Measurements from ENCODE around the gene CYBB.
A peak's percentile ranks its signal among the peaks of the same experiment; 100 is the strongest.
"Not testable (repeated sequence)": the region's sequence is repeated elsewhere in the genome, so short reads cannot be mapped to it uniquely, and the experiment has no call there.

Gene CYBB

DNA sequence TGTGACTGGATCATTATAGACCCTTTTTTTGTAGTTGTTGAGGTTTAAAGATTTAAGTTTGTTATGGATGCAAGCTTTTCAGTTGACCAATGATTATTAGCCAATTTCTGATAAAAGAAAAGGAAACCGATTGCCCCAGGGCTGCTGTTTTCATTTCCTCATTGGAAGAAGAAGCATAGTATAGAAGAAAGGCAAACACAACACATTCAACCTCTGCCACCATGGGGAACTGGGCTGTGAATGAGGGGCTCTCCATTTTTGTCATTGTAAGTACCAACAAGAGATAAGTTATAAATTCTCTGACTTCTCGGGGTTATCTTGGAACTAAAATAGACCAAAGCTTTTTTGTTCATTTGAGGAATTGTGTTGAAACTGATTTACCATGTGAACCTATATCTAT lies at the start of gene CYBB:
CYBB (plus strand) TSS at position 203 of the 400 bp plus-strand sequence; CDS start at position 222, 19 bp downstream.
- DNase-seq, result no peak

DNA sequence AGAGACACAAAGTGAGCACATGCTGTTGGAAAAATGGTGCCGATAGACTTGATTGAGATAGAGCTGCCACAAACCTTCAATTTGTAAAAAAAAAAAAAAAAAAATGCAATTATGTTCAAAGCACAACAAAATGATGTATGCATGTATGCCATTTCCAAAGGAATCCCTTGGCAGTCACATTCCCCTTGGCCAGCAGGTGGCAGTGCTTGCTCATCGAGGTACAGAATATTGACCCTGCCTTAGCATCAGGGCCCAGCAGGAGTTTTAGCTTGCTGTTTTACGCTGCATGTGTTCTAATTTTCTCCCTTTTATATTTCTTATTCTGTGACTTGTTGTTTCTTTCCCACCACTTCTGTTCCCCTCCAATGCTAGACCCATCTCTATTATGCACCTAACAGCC lies 34.5 kb upstream of the CYBB start:
- peak; percentile 47 for DNase-seq

DNA sequence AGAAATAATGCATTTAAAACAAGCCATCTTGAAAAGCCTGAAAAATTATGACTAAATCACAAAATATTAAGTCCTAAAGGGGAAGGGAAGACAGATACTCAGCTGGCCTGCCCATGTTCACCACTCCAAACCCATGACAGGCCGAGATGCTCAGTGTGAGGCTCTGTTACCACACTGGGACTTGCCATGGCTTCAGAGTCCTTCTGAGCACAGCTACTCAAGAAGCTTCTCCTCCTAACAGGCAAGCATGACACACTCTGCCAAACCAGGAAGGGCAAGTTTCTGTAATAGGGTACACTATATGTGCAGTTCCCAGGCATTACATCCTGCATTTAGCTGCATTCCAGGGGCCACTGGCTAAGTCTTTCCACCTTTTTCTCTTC lies 34.0 kb upstream of the CYBB start:
- no peak for DNase-seq

DNA sequence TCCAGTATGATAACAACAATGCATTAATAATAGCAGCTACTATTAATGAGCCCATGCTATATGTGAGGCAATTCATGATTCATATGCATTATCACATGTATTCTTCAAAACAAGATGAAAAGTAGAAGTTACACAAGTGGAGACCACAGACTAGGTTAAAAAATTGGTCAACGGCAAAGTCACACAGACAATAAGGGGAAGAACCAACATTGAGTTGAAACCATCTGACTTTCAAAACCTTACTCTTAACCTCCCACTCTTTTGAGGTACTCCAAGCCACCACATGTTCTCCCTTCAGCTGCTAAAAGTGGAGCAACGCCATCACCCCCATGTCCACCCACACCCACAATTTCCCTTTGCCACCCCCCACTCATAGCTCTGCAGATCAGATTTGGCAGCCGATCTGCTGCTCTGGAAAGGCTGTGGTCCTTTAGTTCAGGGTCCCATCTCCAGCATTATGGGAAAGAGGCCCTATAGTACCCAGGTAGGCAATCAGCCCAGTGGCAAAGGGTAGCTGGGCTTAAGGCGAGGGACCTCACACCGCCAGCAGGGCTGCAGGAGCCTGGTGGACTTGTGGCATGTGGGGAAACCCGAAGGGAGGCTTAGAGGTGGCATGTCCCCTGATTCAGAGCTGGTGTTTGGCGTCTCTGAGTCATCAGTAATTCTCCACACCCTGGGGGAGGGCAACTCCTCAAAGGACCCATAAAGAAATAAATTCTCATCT lies 33.5 kb upstream of the CYBB start:
- no peak for DNase-seq

DNA sequence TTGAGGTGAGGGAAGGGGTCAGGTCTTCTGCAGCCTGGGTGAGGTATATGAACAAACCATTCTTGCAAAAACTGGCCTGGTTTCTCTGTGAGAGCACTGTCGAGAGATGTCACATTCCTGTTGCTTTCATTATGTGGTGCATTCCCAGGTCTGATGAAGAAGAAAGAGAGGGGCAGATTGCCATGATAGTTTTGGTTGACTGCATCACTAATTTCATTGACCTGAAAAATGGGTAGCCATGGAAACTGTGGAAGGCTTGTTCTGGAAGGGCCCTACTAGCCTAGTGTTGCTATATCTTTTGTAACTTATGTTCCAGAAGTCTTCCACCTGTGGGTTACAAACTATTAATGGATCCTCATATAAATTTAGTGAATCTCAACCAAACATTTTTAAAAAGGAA lies 32.9 kb upstream of the CYBB start:
- no peak for DNase-seq

DNA sequence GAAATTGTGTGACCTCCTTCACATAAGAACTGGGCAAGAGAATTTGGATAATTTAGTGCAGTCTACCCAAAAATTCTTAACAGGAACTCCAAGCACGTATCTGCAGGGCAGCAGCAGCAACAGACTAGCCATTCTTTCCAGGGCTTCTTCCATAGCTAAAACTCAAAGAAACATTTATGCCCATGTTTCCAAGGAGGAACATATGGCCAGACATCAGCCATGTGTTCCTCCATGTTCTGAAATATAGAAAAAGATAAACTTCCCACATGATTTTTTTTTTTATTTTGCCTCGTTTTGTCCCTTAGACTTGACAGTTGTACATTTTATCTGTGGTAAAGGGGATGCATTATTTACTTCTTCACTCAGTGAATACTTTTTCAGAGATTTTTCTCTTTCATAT lies 27.6 kb upstream of the CYBB start:
- DNase-seq, result no peak

DNA sequence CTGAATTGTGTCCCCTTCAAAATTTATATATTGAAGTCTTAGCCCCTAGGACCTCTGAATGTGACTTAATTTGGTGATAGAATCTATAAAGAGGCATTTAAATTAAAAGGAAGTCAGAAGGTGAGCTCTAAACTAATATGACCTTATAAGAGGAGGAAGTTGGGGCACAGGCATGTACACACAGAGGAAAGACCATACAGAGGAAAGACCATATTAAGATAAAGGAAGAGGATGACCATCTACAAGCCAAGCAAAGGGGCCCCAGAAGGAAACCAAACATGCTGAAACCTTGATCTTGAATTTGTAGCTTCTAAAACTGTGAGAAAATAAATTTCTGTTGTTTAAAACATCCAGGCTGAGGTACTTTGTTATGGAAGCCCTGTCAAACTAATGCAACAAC lies 26.9 kb upstream of the CYBB start:
- DNase-seq, result no peak

DNA sequence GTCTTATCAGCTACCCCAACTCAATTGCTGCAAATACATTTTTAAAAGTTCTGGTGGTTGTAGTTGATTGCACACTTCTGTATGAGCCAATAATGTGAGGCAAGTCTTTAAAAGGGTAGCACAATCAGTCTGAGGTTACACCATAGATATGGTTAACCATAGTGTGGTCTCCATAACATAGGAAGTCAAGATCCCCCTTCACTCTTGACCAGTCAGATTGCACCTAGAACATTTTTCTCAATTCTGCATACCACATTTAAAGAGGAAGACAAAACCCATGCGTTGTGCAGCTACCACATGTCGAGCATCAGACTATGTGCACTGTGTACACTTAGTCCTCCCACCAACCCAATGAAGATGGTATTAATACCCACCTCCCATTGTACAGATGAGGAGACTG lies 26.5 kb upstream of the CYBB start:
- DNase-seq, result no peak

DNA sequence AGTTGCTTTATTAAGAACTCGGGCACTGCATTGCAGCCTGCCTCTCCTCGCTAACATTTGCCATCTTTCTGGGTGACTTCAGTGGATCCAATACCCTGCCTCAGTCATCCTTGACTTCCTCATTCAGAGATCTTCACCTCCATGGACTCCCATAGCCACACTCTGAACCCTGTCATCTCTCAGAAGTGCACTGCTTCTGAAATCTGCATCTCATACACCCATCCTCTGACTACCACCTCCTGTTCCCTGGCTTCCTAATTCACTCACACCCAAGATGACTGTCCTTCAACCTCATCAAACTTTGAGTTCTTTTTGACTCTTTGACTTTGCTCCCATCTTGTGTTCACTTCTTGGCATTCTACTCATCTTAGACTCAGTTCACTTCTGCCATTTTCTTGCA lies 25.3 kb upstream of the CYBB start:
- no peak for DNase-seq

DNA sequence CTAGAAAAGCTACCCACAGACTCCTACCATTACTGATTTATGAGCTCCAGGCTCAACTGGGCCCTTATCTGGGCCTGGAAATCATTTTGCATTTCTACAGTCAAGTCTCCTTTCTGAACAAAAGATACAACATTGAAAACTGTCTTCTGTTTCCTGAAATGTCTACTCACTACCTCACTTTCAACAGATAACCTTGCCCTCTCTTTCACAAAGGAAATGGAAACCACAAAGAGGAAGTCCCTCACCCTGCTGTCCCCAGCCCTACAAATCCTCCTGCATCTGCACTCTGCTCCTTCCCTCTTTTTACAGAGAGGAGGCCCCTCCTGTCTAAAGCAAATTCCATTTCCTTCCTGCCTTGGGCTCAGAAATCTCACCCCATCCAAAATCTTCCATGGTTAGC lies 24.8 kb upstream of the CYBB start:
- DNase-seq, result no peak

DNA sequence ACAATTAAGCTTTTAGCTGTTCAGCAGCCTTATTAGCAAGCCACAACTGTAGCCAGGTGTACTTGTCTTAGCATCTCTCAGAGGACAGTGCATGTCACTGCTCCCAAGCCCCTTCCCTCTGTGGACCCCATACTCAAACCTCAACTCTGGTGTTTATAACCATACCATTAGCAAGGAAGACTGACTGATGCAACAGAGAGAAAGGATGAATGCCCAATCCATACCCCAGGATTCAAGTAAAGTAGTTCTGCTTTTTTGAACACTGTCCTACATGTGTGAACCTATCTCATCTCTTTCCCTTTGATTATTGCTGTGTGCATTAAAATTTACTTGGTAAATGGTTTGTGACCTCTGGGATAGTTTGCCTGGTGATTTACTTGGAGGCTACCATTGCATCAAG lies 22.8 kb upstream of the CYBB start:
- no peak for DNase-seq

DNA sequence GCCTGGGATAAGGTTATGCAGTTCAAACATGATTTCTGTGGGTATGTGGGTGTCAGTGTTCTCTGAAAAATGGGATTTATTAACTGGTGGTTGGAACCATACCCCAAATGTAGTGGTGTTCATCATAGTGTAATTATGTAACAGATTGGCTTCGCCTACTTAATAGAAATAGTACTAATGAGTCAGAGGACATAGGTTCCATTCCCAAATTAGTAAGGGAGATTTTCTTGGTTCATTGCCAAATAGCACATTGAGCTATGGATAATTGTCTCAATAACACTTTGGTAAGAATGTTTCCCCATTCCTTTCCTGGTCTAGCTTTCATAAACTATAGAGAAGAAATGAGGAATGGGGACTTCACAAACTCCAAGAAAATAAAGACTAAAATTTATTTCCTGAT lies 20.5 kb upstream of the CYBB start:
- DNase-seq, result no peak

DNA sequence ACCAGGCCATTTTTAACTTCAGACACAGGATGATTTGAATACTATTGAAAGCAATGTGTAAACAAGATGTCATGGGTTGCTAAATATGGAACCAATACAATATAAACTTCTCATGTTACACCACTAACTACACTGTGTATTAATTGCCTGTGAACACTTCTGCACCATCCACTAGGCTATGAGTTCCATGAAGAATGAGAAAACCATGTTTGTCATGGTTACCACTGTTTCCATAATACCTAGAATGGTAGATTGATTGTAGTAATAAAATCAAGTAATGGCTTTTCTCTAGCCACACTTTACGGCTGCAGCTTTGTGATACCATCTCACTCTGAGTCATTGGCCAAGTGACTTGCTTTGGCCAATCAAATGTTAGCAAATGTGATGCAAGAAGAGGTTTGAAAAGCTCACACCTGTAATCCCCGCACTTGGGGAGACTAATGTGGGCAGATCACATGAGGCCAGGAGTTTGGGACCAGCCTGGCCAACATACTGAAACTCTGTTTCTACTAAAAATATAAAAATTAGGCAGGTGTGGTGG lies 19.9 kb upstream of the CYBB start:
- no peak for DNase-seq

DNA sequence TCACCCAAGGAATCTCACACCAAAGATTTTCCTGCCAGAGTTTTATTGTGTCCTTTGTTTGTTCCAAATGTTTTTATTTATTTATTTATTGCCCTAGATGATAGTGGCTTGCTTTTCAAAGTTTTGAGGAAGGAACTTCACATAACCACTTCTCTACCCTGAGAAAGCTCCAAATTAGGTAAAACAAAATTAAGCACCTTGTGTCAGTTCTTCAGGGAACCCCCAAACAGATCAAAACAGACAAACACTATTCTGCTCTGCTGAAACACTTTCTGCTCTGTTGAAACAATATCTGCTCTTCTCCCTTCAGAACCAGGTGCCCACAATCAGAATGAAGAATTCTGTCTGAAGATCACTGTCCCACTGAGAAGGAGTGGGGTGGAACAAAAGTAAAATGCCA lies 16.5 kb upstream of the CYBB start:
- DNase-seq, result no peak

DNA sequence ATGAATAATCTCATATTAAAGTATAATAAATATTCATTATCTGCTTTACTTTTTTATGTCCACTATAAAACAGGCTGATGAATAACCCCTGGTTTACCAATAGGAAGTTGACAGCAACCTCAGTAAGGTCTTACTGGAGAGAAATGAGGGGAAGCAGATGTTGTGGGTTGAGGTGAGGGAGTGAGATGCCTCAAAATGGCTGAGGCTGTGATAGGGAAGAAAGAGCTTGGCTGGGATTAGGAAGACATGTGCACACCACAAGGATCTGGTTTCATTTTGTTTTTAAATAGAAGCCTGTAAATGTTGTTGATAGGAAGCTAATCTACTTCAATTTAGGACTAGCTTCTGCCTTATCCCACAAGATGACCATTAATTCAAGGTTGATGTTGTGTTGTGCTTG lies 14.4 kb upstream of the CYBB start:
- DNase-seq, result no peak

DNA sequence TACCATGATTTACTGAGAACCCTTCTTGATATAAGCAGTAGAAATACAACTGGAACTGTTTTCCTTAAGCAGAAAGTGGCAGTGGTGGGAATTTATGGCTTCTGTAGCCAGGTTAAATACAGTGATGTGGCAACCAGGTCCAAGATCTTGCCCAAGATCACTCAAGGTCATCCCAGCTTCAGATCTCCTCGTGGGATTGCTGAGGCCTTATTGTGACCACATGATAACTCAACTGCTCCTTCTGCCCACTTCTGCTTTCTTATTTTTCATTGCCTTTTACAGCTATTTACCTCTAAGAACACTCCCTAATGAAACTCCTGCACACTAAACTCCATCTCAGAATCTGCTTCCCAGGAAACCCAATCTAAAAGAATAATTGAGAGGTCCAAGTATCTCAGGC lies 12.4 kb upstream of the CYBB start:
- no peak for DNase-seq

DNA sequence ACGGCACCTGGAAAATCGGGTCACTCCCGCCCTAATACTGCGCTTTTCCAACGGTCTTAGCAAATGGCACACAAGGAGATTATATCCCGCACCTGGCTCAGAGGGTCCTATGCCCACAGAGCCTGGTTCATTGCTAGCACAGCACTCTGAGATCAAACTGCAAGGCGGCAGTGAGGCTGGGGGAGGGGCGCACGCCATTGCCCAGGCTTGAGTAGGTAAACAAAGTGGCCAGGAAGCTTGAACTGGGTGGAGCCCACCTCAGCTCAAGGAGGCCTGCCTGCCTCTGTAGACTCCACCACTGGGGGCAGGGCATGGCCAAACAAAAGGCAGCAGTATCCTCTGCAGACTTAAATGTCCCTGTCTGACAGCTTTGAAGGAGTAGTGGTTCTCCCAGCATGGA lies 11.0 kb upstream of the CYBB start:
- not testable (repeated sequence) for DNase-seq

DNA sequence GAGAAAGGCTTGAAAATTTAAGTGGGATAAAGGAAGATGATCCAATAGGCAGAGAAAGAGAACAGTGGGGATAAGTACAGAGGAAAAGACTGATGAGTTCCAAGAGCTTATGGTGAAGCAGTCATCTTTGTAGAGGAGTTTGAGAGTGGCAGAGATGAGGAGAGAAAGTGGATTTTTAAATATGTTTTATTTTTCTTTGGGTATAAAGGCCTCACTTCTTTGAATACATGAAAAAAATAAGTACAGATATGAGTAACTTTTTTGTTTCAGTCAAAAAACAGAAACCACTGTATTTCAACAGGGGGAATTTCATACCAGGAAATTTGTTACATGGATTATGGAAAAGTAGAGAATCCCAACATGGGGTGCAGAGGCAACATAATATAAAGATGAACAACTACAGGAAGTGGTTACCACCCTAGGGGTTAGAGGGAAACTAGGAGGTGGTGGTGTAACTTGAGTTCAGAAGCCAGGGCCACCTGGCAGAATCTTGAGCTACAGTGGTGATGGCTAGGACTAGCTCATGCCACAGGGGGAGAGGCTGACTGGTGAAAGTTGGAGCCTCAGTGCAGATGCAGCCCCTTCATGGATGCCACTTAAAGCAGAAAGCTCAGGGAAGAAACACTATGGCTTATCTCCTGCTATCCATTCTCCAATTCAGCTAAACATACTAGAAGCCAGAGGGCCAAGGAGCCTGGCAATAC lies 3.4 kb upstream of the CYBB start:
- DNase-seq, result no peak

DNA sequence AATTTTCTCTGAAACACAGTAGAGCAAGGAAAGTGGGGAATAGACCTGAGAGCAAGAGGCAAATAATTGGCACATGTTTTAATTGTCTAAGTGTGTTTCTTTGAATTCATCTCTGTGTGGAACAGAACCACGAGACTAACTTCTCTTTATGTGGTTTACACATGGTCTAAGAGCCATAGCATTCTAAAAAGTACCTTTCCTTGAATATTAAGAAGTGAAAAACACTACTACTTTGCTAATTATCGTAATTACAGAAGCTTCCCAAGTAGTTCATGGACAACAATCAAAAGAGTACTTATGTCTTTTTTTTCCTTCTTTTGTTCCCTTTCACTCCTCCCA lies 2.9 kb upstream of the CYBB start:
- no peak for DNase-seq

DNA sequence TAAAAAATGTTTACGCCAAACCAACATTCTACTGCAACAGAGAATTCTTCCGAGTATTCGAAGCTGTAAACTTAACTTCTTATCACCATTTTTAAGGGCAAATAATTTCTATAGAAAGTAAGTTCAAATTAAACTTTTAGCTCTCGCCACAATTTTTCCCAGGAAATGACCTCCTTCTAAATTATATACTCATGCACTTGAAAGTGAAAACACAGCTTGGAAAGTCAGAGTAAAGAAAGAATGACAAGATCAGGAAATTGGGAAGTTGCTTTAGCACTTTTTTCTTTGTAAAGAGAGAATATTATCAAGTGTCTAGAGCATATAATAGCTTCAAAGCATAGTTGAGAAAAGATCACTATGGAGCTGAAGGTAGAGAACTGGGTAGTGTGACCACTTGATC lies 1.2 kb downstream of the CYBB start:
- no peak for DNase-seq

DNA sequence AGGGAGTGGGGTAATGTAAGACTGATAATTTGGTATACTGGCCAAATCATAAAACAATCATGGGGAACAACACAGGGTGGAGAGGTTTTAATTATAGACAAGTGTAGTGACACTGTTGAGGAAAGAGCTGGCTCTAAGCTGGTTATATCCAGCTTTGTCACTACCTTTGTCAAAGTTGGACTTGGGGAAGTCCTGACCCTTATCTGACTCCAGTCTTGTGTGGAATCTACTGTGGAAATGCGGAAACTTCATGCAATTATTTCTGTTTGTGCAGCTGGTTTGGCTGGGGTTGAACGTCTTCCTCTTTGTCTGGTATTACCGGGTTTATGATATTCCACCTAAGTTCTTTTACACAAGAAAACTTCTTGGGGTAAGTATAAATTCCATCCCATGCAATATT lies 2.0 kb downstream of the CYBB start:
- DNase-seq, result no peak

DNA sequence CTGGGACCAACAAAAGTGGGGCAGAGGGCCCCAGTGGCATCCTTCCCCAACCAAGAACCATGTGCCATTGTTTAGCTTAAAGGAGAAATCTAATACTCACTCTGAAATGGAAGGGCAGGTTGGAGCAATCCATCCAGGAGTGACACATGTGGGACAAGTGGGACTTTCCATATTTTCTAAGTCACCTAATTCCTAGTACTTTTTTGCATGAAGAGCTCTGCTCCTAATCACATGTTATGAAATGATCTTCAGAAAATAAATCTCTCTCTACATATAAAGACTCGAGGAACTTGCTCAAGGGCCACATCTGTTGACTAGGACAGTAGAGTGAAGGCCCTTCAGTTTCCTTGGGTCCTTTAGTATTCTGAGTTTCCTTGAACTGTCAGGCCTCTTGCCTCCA lies 2.5 kb downstream of the CYBB start:
- DNase-seq, result no peak

DNA sequence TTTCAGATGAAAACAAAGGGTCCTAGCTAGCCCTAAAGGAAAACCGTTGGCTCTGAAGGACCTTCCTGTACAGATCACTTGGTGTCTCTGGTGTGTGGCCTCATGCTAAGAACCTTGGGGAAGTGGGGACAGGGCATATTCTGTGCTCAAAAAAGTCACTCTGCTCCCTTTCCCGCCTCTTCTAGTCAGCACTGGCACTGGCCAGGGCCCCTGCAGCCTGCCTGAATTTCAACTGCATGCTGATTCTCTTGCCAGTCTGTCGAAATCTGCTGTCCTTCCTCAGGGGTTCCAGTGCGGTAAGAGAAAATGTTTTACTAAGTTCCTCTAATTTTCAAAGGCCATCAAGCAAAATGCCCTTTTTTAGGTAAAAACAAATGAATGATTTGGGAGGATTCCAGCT lies 3.4 kb downstream of the CYBB start:
- DNase-seq, result no peak

DNA sequence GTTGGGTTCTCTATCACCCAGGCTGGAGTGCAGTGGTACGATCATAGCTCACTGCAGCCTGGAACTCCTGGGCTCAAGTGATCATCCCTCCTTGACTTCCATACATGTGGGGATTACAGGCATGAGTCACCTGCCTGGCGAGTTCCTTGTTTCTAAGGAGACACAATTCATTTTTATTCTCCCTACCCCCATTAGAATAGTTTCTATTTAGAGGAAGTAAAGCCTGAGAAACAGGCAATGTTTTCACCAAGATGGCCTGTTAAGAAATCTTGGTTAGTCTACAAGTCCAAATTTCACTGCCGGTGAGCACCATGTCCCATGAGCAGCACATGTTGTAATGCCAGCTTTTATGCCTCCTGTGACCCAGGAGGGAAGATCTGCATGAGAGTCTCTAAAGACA lies 5.7 kb downstream of the CYBB start:
- no peak for DNase-seq
